ENCODE results near the gene ZSWIM8.

ZSWIM8 gene

GRCh38 chr10:73808021-73808815 is 22.8 kb downstream of the ZSWIM8 start:
- DNase-seq, result no peak
- Mint-ChIP-seq H3K36me3 (peaks cover 61% of the 10 kb centered on the region), H3K27me3 (no peaks in the 10 kb centered on the region), H3K4me3 (no peak overlapping the region), H3K4me1 (peaks cover 64% of the 10 kb centered on the region), H3K27ac (peak overlapping the region; percentile 69), H3K9me3 (no peaks in the 10 kb centered on the region)
- CTCF ChIA-PET, result interaction anchor here (1.9 kb wide), 1 partner anchor 72 kb away, joined by 4 read pairs; no protein-coding TSS in a partner anchor

- peak overlapping the region; percentile 69 for H3K27ac Mint-ChIP-seq
- H3K9me3 Mint-ChIP-seq, result no peaks in the 10 kb centered on the region
- no peak for DNase-seq
- H3K27me3 Mint-ChIP-seq, result no peaks in the 10 kb centered on the region
- CTCF ChIA-PET, result interaction anchor here (1.0 to 1.9 kb wide), 2 partner anchors 70 to 71 kb away, joined by 3 to 4 read pairs; no protein-coding TSS in a partner anchor
- peaks cover 57% of the 10 kb centered on the region for H3K4me1 Mint-ChIP-seq
- H3K36me3 Mint-ChIP-seq, result peaks cover 60% of the 10 kb centered on the region
- peak overlapping the region; percentile 92 for H3K4me3 Mint-ChIP-seq
Measured at GRCh38 chr10:73809061-73809818, 23.8 kb downstream of the ZSWIM8 start.

- H3K4me3 Mint-ChIP-seq, result peak overlapping the region; percentile 92
- H3K27me3 Mint-ChIP-seq, result no peaks in the 10 kb centered on the region
- DNase-seq, result no peak
- CTCF ChIA-PET, result interaction anchor here (0.7 to 1.9 kb wide), 4 partner anchors 31 to 178 kb away, joined by 3 to 4 read pairs (median 4); no protein-coding TSS in a partner anchor
- H3K9me3 Mint-ChIP-seq, result no peaks in the 10 kb centered on the region
- H3K27ac Mint-ChIP-seq, result peak overlapping the region; percentile 99
- H3K36me3 Mint-ChIP-seq, result peaks cover 64% of the 10 kb centered on the region
- peaks cover 56% of the 10 kb centered on the region for H3K4me1 Mint-ChIP-seq
Measured at GRCh38 chr10:73810358-73810734, 24.9 kb downstream of the ZSWIM8 start.

- no peaks in the 10 kb centered on the region for H3K9me3 Mint-ChIP-seq
- CTCF ChIA-PET, result interaction anchor here (0.7 to 1.2 kb wide), 2 partner anchors 32 to 177 kb away, joined by 3 to 4 read pairs; no protein-coding TSS in a partner anchor
- H3K27me3 Mint-ChIP-seq, result no peaks in the 10 kb centered on the region
- H3K27ac Mint-ChIP-seq, result peak overlapping the region; percentile 99
- DNase-seq, result peak; percentile 76
- H3K4me1 Mint-ChIP-seq, result peaks cover 51% of the 10 kb centered on the region
- H3K36me3 Mint-ChIP-seq, result peaks cover 59% of the 10 kb centered on the region
- peak overlapping the region; percentile 92 for H3K4me3 Mint-ChIP-seq
Measured at GRCh38 chr10:73810735-73811465, 25.5 kb downstream of the ZSWIM8 start.

DNA sequence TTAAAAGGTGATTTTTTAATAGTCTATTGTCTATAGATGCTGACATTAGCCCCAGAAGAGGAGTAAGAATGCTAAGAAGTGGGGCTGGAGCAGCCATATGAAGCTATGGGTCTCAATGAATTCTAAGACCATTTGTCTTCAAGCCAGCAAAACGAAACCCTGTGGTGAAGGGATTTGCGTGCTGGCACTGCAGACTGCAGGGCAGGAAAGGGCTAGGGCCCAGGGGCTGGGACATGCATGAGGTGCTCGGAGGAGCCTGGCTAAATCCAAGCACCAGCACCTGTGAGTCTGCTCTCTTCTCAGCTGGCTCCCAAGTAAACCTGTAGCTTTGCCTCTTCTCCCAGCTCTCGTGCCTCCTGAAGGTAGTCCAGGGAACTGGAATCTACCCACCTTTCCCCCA is 27.3 kb downstream of the ZSWIM8 start:
- Mint-ChIP-seq H3K36me3 (peaks cover 54% of the 10 kb centered on the region), H3K27me3 (no peaks in the 10 kb centered on the region), H3K9me3 (no peaks in the 10 kb centered on the region), H3K4me1 (peaks cover 34% of the 10 kb centered on the region), H3K4me3 (no peak overlapping the region), H3K27ac (peak overlapping the region; percentile 71)
- DNase-seq, result no peak
- CTCF ChIA-PET, result interaction anchor here (1.0 to 1.7 kb wide), 2 partner anchors 39 to 67 kb away, joined by 3 to 5 read pairs; no protein-coding TSS in a partner anchor

- CTCF ChIA-PET, result interaction anchor here (0.6 to 1.7 kb wide), 2 partner anchors 66 to 173 kb away, joined by 3 to 5 read pairs; no protein-coding TSS in a partner anchor
- peaks cover 29% of the 10 kb centered on the region for H3K4me1 Mint-ChIP-seq
- no peak overlapping the region for H3K4me3 Mint-ChIP-seq
- DNase-seq, result no peak
- H3K27ac Mint-ChIP-seq, result no peak overlapping the region
- no peaks in the 10 kb centered on the region for H3K9me3 Mint-ChIP-seq
- H3K27me3 Mint-ChIP-seq, result no peaks in the 10 kb centered on the region
- peaks cover 48% of the 10 kb centered on the region for H3K36me3 Mint-ChIP-seq
Measured at GRCh38 chr10:73813333-73813732, 27.9 kb downstream of the ZSWIM8 start.

DNA sequence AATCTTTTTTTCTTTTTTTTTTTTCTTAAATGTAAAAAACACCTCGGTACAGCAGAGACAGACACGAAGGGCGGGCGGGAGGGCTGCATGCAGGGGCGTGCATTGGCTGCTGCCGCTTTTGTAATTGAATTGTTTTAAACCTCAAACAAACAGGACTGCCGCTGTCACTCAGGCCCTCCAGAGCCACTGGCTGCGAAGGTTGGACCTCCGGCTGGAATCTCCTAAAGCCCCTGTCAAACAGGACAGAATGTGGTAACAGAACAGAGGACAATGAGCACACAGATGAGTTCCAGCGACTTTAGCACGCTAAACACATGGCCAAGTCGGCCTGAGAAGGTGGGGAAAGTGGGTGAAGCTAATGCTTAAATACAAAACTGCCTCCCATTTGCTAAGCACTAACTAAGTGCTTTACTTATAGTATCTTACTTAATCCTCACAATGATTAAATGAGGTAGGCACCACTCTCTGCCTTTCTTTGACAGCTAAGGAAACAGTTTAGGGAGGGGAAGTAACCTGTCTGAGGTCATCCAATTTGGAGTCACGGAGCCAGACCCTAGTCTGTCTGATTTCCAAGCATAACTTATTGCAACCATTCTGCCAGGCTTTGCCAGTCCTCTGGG is 29.0 kb downstream of the ZSWIM8 start:
- CTCF ChIA-PET, result no interaction called here
- no peak for DNase-seq
- no peak overlapping the region for H3K4me3 Mint-ChIP-seq
- H3K4me1 Mint-ChIP-seq, result peaks cover 18% of the 10 kb centered on the region
- H3K36me3 Mint-ChIP-seq, result peaks cover 38% of the 10 kb centered on the region
- H3K27me3 Mint-ChIP-seq, result no peaks in the 10 kb centered on the region
- H3K27ac Mint-ChIP-seq, result no peak overlapping the region
- no peaks in the 10 kb centered on the region for H3K9me3 Mint-ChIP-seq

GRCh38 chr10:73814896-73815718 is 29.7 kb downstream of the ZSWIM8 start:
- Mint-ChIP-seq H3K27ac (no peak overlapping the region), H3K36me3 (peaks cover 38% of the 10 kb centered on the region), H3K4me1 (peaks cover 11% of the 10 kb centered on the region), H3K9me3 (no peaks in the 10 kb centered on the region), H3K4me3 (no peak overlapping the region), H3K27me3 (no peaks in the 10 kb centered on the region)
- CTCF ChIA-PET, result interaction anchor here (0.6 to 1.7 kb wide), 3 partner anchors 46 to 69 kb away, joined by 3 to 6 read pairs (median 5); no protein-coding TSS in a partner anchor
- no peak for DNase-seq

- peaks cover 35% of the 10 kb centered on the region for H3K36me3 Mint-ChIP-seq
Measured at GRCh38 chr10:73815719-73816030, 30.3 kb downstream of the ZSWIM8 start.

DNA sequence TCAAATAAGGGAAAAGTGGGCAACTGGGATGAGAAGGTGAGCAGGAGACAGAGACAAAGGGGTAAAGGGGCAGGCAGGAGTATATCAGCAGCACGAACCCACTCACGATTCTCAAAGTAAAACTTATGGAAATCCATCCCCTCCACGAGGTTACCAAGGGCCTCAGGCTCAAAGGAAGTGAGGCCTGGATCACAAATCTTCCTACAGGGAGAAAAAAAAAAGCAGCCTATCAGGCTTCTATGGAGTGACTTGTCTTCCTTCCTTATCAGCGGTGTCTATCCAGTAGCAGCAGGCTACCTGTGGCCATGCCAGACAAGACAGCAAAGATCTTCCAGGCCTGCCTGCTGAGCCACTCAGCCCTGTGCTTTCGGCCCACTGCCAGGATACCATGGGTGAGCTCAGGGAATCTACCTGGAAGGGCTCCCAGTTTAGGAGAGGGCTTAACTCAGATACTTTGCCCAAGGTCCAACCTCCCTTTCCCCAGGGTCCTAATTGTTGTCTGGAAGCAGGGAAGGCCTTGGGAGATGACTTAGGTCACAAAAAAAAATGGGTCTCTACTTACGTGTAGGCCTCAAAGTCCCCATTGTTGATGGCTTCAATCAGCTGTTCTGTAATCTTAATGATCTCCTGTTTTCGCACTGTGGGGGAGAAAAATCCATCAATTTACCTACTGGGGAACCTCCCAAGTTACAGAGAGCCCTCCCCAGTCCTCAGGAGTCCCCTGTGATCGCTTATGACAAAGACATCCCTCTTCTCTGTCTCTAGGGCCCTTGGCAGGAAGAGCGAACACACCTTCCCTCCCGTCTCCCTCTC is 31.7 kb downstream of the ZSWIM8 start:
- Mint-ChIP-seq H3K9me3 (no peaks in the 10 kb centered on the region), H3K4me1 (peaks cover 5% of the 10 kb centered on the region), H3K27me3 (no peaks in the 10 kb centered on the region), H3K4me3 (no peak overlapping the region), H3K27ac (peak overlapping the region; percentile 49), H3K36me3 (peaks cover 41% of the 10 kb centered on the region)
- CTCF ChIA-PET, result interaction anchor here (0.6 to 1.7 kb wide), 2 partner anchors 62 to 63 kb away, joined by 3 to 6 read pairs; no protein-coding TSS in a partner anchor
- no peak for DNase-seq

More at GRCh38 chr10:73815719-73816030, 30.3 kb downstream of the ZSWIM8 start:
- H3K9me3 Mint-ChIP-seq, result no peaks in the 10 kb centered on the region
- H3K27ac Mint-ChIP-seq, result no peak overlapping the region
- H3K4me1 Mint-ChIP-seq, result peaks cover 5% of the 10 kb centered on the region
- no peaks in the 10 kb centered on the region for H3K27me3 Mint-ChIP-seq
- H3K4me3 Mint-ChIP-seq, result no peak overlapping the region
- CTCF ChIA-PET, result interaction anchor here (0.6 to 1.7 kb wide), 3 partner anchors 46 to 68 kb away, joined by 3 to 6 read pairs (median 5); no protein-coding TSS in a partner anchor
- no peak for DNase-seq

GRCh38 chr10:73817826-73818225 is 32.4 kb downstream of the ZSWIM8 start:
- no peak overlapping the region for H3K27ac Mint-ChIP-seq
- no peaks in the 10 kb centered on the region for H3K27me3 Mint-ChIP-seq
- peaks cover 42% of the 10 kb centered on the region for H3K36me3 Mint-ChIP-seq
- DNase-seq, result no peak
- no peak overlapping the region for H3K4me3 Mint-ChIP-seq
- H3K4me1 Mint-ChIP-seq, result no peaks in the 10 kb centered on the region
- CTCF ChIA-PET, result no interaction called here
- no peaks in the 10 kb centered on the region for H3K9me3 Mint-ChIP-seq

- no peak overlapping the region for H3K27ac Mint-ChIP-seq
- H3K9me3 Mint-ChIP-seq, result no peaks in the 10 kb centered on the region
- no peaks in the 10 kb centered on the region for H3K4me1 Mint-ChIP-seq
- no peak for DNase-seq
- CTCF ChIA-PET, result no interaction called here
- no peak overlapping the region for H3K4me3 Mint-ChIP-seq
- no peaks in the 10 kb centered on the region for H3K27me3 Mint-ChIP-seq
- H3K36me3 Mint-ChIP-seq, result peaks cover 37% of the 10 kb centered on the region
Measured at GRCh38 chr10:73818402-73818801, 33.0 kb downstream of the ZSWIM8 start.
